ENCODE results near the gene TCF4. TPM values are rescaled to one million over a fixed set of nuclear protein-coding genes. Genes with fewer than 3 reads are reported as not detected.

TCF4 gene
- polyA plus RNA-seq, 3 donors, result 67.7 to 81.1 (median 69.2) TPM

GRCh38 chr18:55275039-55275901 lies 312.7 kb downstream of the TCF4 start:
- DNase-seq (ENCODE audit: low read depth in 3 of 3, low spot score in 2 of 3), result no peak

GRCh38 chr18:55272510-55273243 lies 315.3 kb downstream of the TCF4 start:
- no peak for DNase-seq (ENCODE audit: low read depth in 3 of 3, low spot score in 2 of 3)

GRCh38 chr18:55269622-55270021 lies 318.4 kb downstream of the TCF4 start:
- DNase-seq (ENCODE audit: low read depth in 3 of 3, low spot score in 2 of 3), result no peak

- DNase-seq (ENCODE audit: low read depth in 3 of 3, low spot score in 2 of 3), result no peak
Observed at GRCh38 chr18:55268628-55269275, 319.2 kb downstream of the TCF4 start.

- DNase-seq (ENCODE audit: low read depth in 3 of 3, low spot score in 2 of 3), result no peak
Observed at GRCh38 chr18:55268151-55268601, 319.8 kb downstream of the TCF4 start.

- DNase-seq (ENCODE audit: low read depth in 3 of 3, low spot score in 2 of 3), result no peak
Observed at GRCh38 chr18:55266981-55267380, 321.0 kb downstream of the TCF4 start.

GRCh38 chr18:55265984-55266383 lies 322.0 kb downstream of the TCF4 start:
- no peak for DNase-seq (ENCODE audit: low read depth in 3 of 3, low spot score in 2 of 3)

- DNase-seq (ENCODE audit: low read depth in 3 of 3, low spot score in 2 of 3), result no peak
Observed at GRCh38 chr18:55265130-55265675, 322.8 kb downstream of the TCF4 start.

- DNase-seq (ENCODE audit: low read depth in 3 of 3, low spot score in 2 of 3), result no peak
Observed at GRCh38 chr18:55264108-55264507, 323.9 kb downstream of the TCF4 start.

GRCh38 chr18:55262021-55262560 lies 325.9 kb downstream of the TCF4 start:
- DNase-seq (ENCODE audit: low read depth in 3 of 3, low spot score in 2 of 3), result no peak

- no peak for DNase-seq (ENCODE audit: low read depth in 3 of 3, low spot score in 2 of 3)
Observed at GRCh38 chr18:55261253-55261652, 326.7 kb downstream of the TCF4 start.

- DNase-seq (ENCODE audit: low read depth in 3 of 3, low spot score in 2 of 3), result no peak
Observed at GRCh38 chr18:55258088-55258487, 329.9 kb downstream of the TCF4 start.

- no peak for DNase-seq (ENCODE audit: low read depth in 3 of 3, low spot score in 2 of 3)
Observed at GRCh38 chr18:55256929-55257289, 331.1 kb downstream of the TCF4 start.

GRCh38 chr18:55256226-55256928 lies 331.6 kb downstream of the TCF4 start:
- no peak for DNase-seq (ENCODE audit: low read depth in 3 of 3, low spot score in 2 of 3)

GRCh38 chr18:55253814-55254213 lies 334.2 kb downstream of the TCF4 start:
- DNase-seq (ENCODE audit: low read depth in 3 of 3, low spot score in 2 of 3), result no peak

- DNase-seq (ENCODE audit: low read depth in 3 of 3, low spot score in 2 of 3), result no peak
Observed at GRCh38 chr18:55252901-55253300, 335.1 kb downstream of the TCF4 start.

- DNase-seq (ENCODE audit: low read depth in 3 of 3, low spot score in 2 of 3), result no peak
Observed at GRCh38 chr18:55252053-55252675, 335.8 kb downstream of the TCF4 start.

GRCh38 chr18:55251254-55251971 lies 336.6 kb downstream of the TCF4 start:
- DNase-seq (ENCODE audit: low read depth in 3 of 3, low spot score in 2 of 3), result peak in 1 of 3 donors; percentile 55

- no peak for DNase-seq (ENCODE audit: low read depth in 3 of 3, low spot score in 2 of 3)
Observed at GRCh38 chr18:55250768-55251173, 337.2 kb downstream of the TCF4 start.

Measured in right renal cortex interstitium (tissue), 3 donors.